HG03520 (cell line): ENCODE data around the gene TPO.
"Not testable (repeated sequence)": the region's sequence is repeated elsewhere in the genome, so short reads cannot be mapped to it uniquely, and the experiment has no call there.

ENCODE experiments used
- ATAC-seq: cut with Tn5 transposase; IDR thresholded peaks from one replicate; pipeline ENCODE4 v1.9.1; 2021; ENCODE audit warnings: mild to moderate bottlenecking, moderate library complexity; ENCODE audit not compliant: unreplicated experiment

Gene TPO

GRCh38 chr2:1413156-1413710 lies at the start of gene TPO:
Gene TPO (plus strand): TSS chr2:1413463. CDS start chr2:1414409, 946 bp downstream.
- ATAC-seq, result no peak

- no peak for ATAC-seq
Observed at GRCh38 chr2:1366546-1367134, 46.6 kb upstream of the TPO start.

- ATAC-seq, result no peak
Observed at GRCh38 chr2:1367601-1368000, 45.7 kb upstream of the TPO start.

- no peak for ATAC-seq
Observed at GRCh38 chr2:1369905-1370304, 43.4 kb upstream of the TPO start.

GRCh38 chr2:1370461-1370860 lies 42.8 kb upstream of the TPO start:
- no peak for ATAC-seq

GRCh38 chr2:1371082-1371481 lies 42.2 kb upstream of the TPO start:
- ATAC-seq, result no peak

- no peak for ATAC-seq
Observed at GRCh38 chr2:1373830-1374229, 39.4 kb upstream of the TPO start.

GRCh38 chr2:1374287-1374686 lies 39.0 kb upstream of the TPO start:
- no peak for ATAC-seq

GRCh38 chr2:1375794-1376193 lies 37.5 kb upstream of the TPO start:
- ATAC-seq, result no peak

GRCh38 chr2:1377473-1377872 lies 35.8 kb upstream of the TPO start:
- ATAC-seq, result no peak

GRCh38 chr2:1378456-1379150 lies 34.7 kb upstream of the TPO start:
- no peak for ATAC-seq

- no peak for ATAC-seq
Observed at GRCh38 chr2:1381644-1382043, 31.6 kb upstream of the TPO start.

- ATAC-seq, result not testable (repeated sequence)
Observed at GRCh38 chr2:1387954-1388725, 25.1 kb upstream of the TPO start.

- not testable (repeated sequence) for ATAC-seq
Observed at GRCh38 chr2:1390118-1390517, 23.1 kb upstream of the TPO start.

GRCh38 chr2:1393321-1393720 lies 19.9 kb upstream of the TPO start:
- no peak for ATAC-seq

- ATAC-seq, result no peak
Observed at GRCh38 chr2:1394709-1395408, 18.4 kb upstream of the TPO start.

GRCh38 chr2:1397350-1397749 lies 15.9 kb upstream of the TPO start:
- no peak for ATAC-seq

GRCh38 chr2:1398191-1398590 lies 15.1 kb upstream of the TPO start:
- ATAC-seq, result no peak

GRCh38 chr2:1400943-1401735 lies 12.1 kb upstream of the TPO start:
- no peak for ATAC-seq

- no peak for ATAC-seq
Observed at GRCh38 chr2:1402064-1402463, 11.2 kb upstream of the TPO start.
